ENCODE measurements around the gene KCNQ1.

KCNQ1 gene

DNA sequence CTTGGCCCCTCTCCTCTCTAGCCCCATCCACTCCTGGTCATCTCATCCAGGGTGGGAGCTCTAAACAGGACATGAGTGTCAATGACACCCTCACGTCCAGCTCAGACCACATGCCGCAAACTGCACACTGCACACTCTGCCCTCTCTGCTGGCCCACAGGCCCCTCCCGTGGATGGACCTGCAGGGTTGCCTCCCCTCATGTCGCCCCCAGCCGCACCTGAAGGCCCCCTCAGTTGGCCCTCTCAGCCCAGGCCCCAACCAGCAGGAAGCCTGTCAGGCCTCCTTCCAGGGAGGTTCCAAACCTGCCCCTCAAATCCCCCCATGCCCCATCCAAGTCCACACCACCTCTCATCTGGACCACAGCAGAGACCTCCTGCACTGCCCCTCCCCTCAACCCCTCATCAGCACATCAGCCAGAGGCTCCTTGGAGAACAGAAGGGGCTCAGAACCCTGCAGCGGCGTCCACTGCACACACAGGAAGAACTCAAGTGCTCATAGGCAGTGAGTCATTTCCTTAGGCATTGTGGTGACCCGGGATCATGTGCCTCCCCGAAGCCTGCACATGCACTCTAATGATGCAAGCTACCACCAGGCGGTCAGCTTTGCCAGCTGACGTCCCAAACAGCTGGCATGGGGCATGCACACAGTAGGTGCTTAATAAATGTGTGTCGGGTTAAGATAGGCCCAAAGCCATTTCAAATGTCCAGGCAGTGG lies 453.7 kb downstream of the KCNQ1 start:
- H3K36me3 ChIP-seq (ENCODE audit: low read depth), result no peaks in the 10 kb centered on the region
- ATAC-seq (ENCODE audit: low read depth), result peak; percentile 63
- no peaks in the 10 kb centered on the region for H3K9me3 ChIP-seq (ENCODE audit: severe bottlenecking)
- peaks cover 19% of the 10 kb centered on the region for H3K4me1 ChIP-seq (ENCODE audit: insufficient read depth, poor library complexity, severe bottlenecking)
- peak overlapping the region; percentile 75 for H3K27ac ChIP-seq (ENCODE audit: poor library complexity, severe bottlenecking)
- H3K4me3 ChIP-seq (ENCODE audit: severe bottlenecking), result no peak overlapping the region
- H3K27me3 ChIP-seq (ENCODE audit: insufficient read depth, poor library complexity, severe bottlenecking), result no peaks in the 10 kb centered on the region
- TF ChIP-seq, protein P1, sequence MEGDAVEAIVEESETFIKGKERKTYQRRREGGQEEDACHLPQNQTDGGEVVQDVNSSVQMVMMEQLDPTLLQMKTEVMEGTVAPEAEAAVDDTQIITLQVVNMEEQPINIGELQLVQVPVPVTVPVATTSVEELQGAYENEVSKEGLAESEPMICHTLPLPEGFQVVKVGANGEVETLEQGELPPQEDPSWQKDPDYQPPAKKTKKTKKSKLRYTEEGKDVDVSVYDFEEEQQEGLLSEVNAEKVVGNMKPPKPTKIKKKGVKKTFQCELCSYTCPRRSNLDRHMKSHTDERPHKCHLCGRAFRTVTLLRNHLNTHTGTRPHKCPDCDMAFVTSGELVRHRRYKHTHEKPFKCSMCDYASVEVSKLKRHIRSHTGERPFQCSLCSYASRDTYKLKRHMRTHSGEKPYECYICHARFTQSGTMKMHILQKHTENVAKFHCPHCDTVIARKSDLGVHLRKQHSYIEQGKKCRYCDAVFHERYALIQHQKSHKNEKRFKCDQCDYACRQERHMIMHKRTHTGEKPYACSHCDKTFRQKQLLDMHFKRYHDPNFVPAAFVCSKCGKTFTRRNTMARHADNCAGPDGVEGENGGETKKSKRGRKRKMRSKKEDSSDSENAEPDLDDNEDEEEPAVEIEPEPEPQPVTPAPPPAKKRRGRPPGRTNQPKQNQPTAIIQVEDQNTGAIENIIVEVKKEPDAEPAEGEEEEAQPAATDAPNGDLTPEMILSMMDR (IDR thresholded peaks at IDR 0.05; ENCODE audit: poor library complexity, severe bottlenecking), result no peak
- no peak for DNase-seq (ENCODE audit: low spot score)
